HepG2 (cell line): ENCODE measurements around the gene WTAP. TPM values are rescaled to one million over a fixed set of nuclear protein-coding genes. Genes with fewer than 3 reads are reported as not detected.

Source experiments
- DNMT3B ChIP-seq: conservative IDR thresholded peaks from 2 replicates; pipeline ENCODE4 v1.6.1; 2016; ENCODE audit warnings: missing biosample characterization, control low read depth
- ETV5 ChIP-seq: IDR thresholded peaks from 2 replicates; pipeline ENCODE4 v1.6.1; 2018; ENCODE audit warnings: missing biosample characterization, missing genetic modification reagents, inconsistent platforms, borderline replicate concordance
- GATAD1 ChIP-seq: IDR thresholded peaks from 2 replicates; pipeline ENCODE4 v1.6.1; 2016; ENCODE audit warnings: missing genetic modification reagents, missing compliant biosample characterization
- HDAC1 ChIP-seq: sonication (generic); formaldehyde crosslinking; IDR thresholded peaks from 2 replicates; pipeline ENCODE4 v1.5.1; 2020; ENCODE audit warnings: mild to moderate bottlenecking, missing genetic modification reagents
- HMGXB3 ChIP-seq: sonication (generic); formaldehyde crosslinking; IDR thresholded peaks from 2 replicates; pipeline ENCODE4 v1.4.0; 2020; ENCODE audit warnings: missing genetic modification reagents, borderline replicate concordance
- LCORL ChIP-seq, 2 experiments: fragments of 450-650 bp in 1 of 2; sonication (generic) in 1 of 2; formaldehyde crosslinking in 1 of 2; IDR thresholded peaks; 2 replicates each; pipeline versions ENCODE4 v1.5.0 to v1.6.1; 2017 to 2020; ENCODE audit warnings: antibody characterized with exemption in 1 of 2, missing genetic modification reagents in 1 of 2
- SNAPC4 ChIP-seq: sonication (generic); formaldehyde crosslinking; IDR thresholded peaks from 2 replicates; pipeline ENCODE4 v1.4.0; 2020; ENCODE audit warnings: mild to moderate bottlenecking, missing genetic modification reagents
- ZBTB20 ChIP-seq: sonication (generic); formaldehyde crosslinking; IDR thresholded peaks from 2 replicates; pipeline ENCODE4 v1.8.1; 2023; ENCODE audit warnings: missing genetic modification reagents, low read depth, mild to moderate bottlenecking, borderline replicate concordance
- ZSCAN29 ChIP-seq: sonication (generic); formaldehyde crosslinking; conservative IDR thresholded peaks from 2 replicates; pipeline ENCODE4 v1.4.0; 2020; ENCODE audit warnings: mild to moderate bottlenecking, missing genetic modification reagents
- polyA plus RNA-seq, 8 experiments: library from polyadenylated mRNA; depleted of rRNA in 3 of 8; stranded (reverse) in 7 of 8; unstranded in 1 of 8; fragments of >200 nt; fragmentation: Illumina TruSeq in 4 of 8; extraction: Trizol in 4 of 8; gene quantifications; 2 replicates each; pipeline versions ENCODE4 v1.2.1 to v1.2.3, GENCODE V29; 2011 to 2016; ENCODE audit warnings: low read depth in 4 of 8, missing spikeins in 1 of 8, mixed read lengths in 1 of 8; ENCODE audit not compliant: insufficient read depth in 1 of 8
- total RNA-seq, 5 experiments: library from RNA; depleted of rRNA; stranded (reverse); fragments of >200 nt; fragmentation: Illumina TruSeq; extraction: Trizol; gene quantifications; 2 replicates each; pipeline ENCODE4 v1.2.3, GENCODE V29; 2016; ENCODE audit warnings: low read depth in 1 of 5
- TF ChIP-seq, protein P1 (sequence below): sonication (generic); formaldehyde crosslinking; IDR thresholded peaks from 2 replicates; pipeline ENCODE4 v1.5.1; 2020; ENCODE audit warnings: mild to moderate bottlenecking, missing genetic modification reagents, borderline replicate concordance

WTAP gene
- total and polyA plus RNA-seq, 2 of the 13 experiments (the other 11 are each of a cell fraction or from before 2014, with no cell fraction given), result 31.6 to 167 TPM

DNA sequence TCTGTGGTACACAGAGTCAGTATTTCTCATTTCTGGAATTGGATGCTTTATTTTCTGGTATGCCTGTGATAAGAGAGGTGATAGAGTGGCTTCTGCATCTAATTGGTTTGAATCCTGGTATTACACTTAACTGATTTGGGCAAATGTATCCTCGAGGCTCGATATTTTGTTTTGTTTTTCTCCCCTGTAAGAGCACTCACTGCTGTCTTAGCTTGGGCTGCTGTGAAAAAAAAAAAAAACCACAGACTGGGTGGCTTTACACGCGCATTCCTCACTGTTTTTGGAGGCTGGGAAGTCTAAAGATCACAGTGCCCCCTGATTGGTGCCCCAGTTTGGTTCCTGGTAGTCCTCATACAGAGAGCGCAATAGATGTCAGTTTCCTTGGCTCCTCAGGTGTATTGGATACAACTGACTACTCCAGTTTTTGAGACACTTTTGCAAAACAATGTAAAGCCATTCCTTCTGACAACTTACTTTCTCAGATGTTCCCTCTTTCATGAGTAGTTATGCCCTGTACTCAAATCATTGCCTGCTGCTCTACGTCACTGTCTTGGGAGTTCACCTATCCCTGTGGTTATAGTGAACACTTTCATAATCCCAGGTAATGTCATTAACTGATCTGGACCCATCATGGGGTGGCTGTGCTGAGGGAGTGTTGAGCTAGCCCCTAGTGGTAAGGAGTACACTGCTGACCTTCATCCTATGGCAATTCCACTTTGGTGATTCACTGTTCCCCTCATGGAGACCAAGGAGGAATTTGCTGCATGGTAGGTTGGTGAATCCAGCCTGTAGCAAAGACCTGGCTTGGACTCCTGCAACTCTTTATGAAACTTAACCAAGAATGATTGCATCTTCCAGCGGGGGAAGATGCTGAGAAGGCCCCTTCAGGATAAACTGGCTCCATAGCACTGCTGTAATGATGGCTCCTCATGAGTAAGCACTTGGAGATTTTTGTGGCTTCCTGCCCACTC lies 31.0 kb downstream of the WTAP start (continued):
- 0 out of 2 replicates have a peak, but pooled peaks have one; percentile 5 for TF ChIP-seq ETV5 (CRISPR knock-in tag)
- no peak for TF ChIP-seq LCORL (IDR thresholded peaks at IDR 0.05)
- peak; percentile 38; the same call in 1 of the 2 replicates for TF ChIP-seq LCORL (CRISPR knock-in tag; IDR thresholded peaks at IDR 0.05)
- no peak for TF ChIP-seq ZSCAN29
- TF ChIP-seq HMGXB3 (CRISPR knock-in tag), result 0 out of 2 replicates have a peak, but pooled peaks have one; percentile 54
- 0 out of 2 replicates have a peak, but pooled peaks have one; percentile 16 for TF ChIP-seq HDAC1 (CRISPR knock-in tag)
- no peak for TF ChIP-seq SNAPC4
- 0 out of 2 replicates have a peak, but pooled peaks have one; percentile 21 for TF ChIP-seq ZBTB20 (CRISPR knock-in tag)
- TF ChIP-seq, protein P1, sequence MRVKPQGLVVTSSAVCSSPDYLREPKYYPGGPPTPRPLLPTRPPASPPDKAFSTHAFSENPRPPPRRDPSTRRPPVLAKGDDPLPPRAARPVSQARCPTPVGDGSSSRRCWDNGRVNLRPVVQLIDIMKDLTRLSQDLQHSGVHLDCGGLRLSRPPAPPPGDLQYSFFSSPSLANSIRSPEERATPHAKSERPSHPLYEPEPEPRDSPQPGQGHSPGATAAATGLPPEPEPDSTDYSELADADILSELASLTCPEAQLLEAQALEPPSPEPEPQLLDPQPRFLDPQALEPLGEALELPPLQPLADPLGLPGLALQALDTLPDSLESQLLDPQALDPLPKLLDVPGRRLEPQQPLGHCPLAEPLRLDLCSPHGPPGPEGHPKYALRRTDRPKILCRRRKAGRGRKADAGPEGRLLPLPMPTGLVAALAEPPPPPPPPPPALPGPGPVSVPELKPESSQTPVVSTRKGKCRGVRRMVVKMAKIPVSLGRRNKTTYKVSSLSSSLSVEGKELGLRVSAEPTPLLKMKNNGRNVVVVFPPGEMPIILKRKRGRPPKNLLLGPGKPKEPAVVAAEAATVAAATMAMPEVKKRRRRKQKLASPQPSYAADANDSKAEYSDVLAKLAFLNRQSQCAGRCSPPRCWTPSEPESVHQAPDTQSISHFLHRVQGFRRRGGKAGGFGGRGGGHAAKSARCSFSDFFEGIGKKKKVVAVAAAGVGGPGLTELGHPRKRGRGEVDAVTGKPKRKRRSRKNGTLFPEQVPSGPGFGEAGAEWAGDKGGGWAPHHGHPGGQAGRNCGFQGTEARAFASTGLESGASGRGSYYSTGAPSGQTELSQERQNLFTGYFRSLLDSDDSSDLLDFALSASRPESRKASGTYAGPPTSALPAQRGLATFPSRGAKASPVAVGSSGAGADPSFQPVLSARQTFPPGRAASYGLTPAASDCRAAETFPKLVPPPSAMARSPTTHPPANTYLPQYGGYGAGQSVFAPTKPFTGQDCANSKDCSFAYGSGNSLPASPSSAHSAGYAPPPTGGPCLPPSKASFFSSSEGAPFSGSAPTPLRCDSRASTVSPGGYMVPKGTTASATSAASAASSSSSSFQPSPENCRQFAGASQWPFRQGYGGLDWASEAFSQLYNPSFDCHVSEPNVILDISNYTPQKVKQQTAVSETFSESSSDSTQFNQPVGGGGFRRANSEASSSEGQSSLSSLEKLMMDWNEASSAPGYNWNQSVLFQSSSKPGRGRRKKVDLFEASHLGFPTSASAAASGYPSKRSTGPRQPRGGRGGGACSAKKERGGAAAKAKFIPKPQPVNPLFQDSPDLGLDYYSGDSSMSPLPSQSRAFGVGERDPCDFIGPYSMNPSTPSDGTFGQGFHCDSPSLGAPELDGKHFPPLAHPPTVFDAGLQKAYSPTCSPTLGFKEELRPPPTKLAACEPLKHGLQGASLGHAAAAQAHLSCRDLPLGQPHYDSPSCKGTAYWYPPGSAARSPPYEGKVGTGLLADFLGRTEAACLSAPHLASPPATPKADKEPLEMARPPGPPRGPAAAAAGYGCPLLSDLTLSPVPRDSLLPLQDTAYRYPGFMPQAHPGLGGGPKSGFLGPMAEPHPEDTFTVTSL (CRISPR knock-in tag), result peak; percentile 35; the same call in 1 of the 2 replicates
- TF ChIP-seq DNMT3B (CRISPR knock-in tag), result no peak
- TF ChIP-seq GATAD1 (CRISPR knock-in tag), result 0 out of 2 replicates have a peak, but pooled peaks have one; percentile 28
